Cerebellar cortex (tissue), 1 donor: ENCODE measurements around the gene KLHDC4.
A peak's percentile ranks its signal among the peaks of the same experiment; 100 is the strongest.
"Not testable (repeated sequence)": the region's sequence is repeated elsewhere in the genome, so short reads cannot be mapped to it uniquely, and the experiment has no call there.

ENCODE experiments used
- DNase-seq: peaks from one replicate; pipeline ENCODE4 v3.0.0-alpha.2; 2015; ENCODE audit warnings: low spot score

KLHDC4 gene

DNA sequence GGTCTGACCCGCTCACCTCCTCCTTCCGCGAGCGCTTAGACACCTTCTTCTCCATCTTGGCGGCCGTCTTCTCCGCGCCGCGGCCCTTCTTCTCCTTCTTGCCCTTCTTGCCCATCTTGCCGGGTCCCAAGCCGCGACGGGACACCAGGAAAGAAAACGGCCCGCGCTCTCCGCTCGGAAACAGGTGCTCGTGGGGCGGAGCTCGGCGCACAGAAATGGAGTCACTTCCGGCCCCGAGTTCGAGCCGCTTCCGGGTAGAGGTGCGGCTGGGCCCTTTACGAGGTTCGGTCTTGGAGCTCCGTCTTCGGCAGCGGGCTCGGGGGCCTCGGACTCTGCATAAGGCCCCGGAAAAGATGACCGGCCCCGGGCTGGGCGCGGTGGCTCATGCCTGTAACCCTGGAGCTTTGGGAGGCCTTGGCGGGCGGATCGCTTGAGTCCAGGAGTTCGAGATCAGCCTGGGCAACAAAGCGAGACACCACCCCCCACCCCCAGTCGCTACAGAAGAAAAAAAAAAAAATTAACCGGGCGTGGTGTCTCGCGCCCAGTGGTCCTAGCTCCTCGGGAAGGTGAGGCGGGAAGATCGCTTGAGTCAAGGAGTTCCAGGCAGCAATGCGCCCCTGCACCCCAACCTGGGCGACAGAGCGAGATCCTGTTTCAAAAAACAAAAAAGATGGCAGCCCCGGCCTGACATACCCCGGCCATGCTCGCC lies at the start of gene KLHDC4:
TSS of gene KLHDC4 (minus strand) at position 211 of the 709 bp plus-strand sequence. CDS start at position 115, 96 bp downstream.
- peak; percentile 86 for DNase-seq

GRCh38 chr16:87815567-87815966 lies 49.8 kb upstream of the KLHDC4 start:
- DNase-seq = no peak

GRCh38 chr16:87812200-87812656 lies 46.4 kb upstream of the KLHDC4 start:
- DNase-seq = no peak

DNA sequence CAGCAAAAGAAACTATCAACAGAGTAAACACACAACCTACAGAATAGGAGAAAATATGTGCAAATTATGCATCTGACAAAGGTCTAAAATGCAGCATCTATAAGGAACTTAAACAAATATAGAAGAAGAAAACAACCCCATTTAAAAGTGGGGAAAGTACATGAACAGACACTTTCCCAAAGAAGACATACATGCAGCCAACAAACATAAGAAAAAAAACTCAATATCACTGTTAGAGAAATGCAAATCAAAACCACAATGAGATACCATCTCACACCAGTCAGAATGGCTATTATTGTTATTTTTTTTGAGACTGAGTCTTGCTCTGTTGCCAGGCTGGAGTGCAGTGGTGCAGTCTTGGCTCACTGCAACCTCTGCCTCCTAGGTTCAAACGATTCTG lies 45.7 kb upstream of the KLHDC4 start:
- DNase-seq = not testable (repeated sequence)

GRCh38 chr16:87809150-87809902 lies 43.5 kb upstream of the KLHDC4 start:
- no peak for DNase-seq

- no peak for DNase-seq
These were observed 42.3 kb upstream of the KLHDC4 start for GRCh38 chr16:87808108-87808507.

GRCh38 chr16:87806641-87807546 lies 41.1 kb upstream of the KLHDC4 start:
- DNase-seq = peak; percentile 55

DNA sequence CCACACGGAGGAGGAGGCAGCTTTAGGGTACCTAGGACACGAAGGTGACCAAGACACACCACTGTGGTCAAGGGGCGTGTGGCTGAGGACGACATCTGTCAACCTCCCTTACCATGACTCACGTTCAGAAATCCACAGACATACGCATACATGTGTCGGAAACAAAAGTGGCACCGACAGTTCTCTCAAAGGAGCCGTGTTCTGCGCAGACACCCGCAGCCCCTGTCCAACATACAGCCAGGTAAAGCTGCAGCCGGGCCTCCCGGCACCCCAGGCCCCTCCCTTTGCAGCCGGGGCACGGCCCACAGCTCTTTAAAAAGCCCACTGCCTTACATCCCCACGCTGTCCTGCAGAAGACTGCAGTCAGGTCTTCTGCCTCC lies 40.5 kb upstream of the KLHDC4 start:
- no peak for DNase-seq

DNA sequence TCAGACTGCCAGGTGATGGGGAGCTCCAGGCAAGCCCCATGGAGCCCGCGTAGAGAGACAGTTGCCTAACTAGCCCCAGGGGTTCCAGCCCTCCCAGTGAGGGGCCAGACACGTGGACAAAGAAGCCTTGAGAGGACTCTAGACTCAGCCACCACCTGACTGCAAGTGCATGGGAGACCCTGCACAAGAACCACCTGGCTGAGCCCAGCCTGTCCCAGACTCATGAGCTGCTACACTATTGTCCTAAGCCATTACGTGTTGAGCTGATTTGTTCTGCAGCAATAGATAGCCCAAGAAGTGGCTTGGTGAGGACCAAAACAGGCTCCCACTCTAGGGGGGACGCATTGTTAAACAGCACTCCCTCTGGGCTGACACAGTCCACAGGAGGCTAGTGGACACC lies 37.6 kb upstream of the KLHDC4 start:
- no peak for DNase-seq

DNA sequence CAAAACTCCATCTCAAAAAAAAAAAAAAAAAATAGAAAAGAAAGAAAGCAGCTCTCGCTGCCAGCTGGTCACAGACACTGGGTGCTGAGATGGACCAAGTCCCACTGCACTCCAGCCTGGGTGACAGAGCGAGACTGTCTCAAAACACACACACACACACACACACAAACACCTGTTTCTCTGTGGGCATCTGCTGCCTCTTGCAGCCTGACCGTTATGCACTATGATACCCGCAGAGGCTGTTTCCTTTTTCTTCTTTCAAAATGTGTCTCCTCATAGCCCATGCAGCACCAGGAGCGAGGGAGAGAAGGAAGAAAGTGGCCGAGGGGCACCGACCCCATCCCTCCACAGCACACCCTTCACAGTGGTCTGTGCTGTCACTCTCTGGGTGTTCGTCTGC lies 36.9 kb upstream of the KLHDC4 start:
- no peak for DNase-seq

GRCh38 chr16:87801679-87802259 lies 36.0 kb upstream of the KLHDC4 start:
- no peak for DNase-seq

DNA sequence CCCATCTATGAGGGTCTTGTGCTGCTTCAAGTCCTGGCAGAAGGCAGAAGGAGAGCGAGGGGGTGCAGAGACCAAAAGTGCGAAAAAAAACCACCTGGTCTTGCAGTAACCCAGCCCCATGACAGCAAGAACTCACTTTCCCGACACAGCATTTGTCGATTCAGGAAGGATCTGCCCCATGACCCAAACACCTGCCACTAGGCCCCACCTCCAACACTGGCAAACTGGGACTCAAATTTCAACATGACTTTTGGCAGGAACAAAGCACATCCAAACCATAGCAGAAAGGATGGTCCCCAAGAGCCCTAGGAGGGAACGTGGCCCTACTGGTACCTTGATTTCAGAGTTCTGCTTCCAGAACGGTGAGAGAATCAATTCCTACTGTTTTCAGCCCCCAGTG lies 34.7 kb upstream of the KLHDC4 start:
- no peak for DNase-seq

GRCh38 chr16:87795336-87795735 lies 29.6 kb upstream of the KLHDC4 start:
- DNase-seq = no peak

DNA sequence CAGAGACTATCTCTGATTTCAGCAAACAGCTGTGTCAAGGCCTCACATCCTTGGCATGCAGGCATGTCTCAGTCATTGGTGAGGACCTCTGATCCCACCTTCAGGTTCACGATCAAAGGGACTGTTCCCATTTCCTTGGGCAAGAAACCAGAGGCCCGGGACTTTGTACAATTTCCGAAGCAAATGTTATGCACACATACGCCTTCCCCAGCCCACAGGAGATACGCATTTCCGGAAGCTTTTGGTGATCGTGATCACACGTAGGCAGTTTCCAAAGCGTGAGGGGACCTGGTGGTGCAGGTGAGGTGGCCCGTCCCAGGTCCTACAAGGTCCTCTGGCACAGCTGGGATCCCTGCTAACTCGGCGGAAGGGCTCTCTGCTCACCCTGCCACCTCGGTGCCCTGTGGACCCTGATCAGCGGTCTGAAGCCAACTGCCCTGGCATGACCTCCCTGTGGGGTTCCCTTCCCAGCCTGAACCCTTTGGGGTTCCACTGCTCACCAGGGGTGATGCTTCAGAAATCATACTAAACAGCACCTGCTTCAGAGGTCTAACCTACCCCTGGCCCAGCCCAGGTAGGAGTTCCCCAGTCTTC lies 28.8 kb upstream of the KLHDC4 start:
- no peak for DNase-seq

DNA sequence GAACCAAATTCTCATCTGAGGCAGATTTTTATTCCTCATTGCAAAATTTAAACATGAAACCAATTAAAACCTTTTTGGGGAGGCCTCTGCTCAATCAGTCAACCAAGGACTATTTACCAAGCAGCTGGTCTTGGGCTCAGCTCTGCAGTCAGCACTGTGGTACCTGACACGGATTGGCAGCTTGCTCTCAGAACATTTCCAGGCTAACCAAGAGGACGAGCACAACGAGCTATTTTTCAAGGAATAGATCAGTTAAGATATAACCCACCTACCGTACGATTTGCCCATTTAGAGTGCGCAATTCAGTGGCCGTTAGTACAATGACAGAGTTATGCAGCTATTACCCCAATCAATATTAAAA lies 26.4 kb upstream of the KLHDC4 start:
- DNase-seq = peak; percentile 72

- peak; percentile 31 for DNase-seq
These were observed 25.8 kb upstream of the KLHDC4 start for GRCh38 chr16:87791295-87792204.

- peak; percentile 59 for DNase-seq
These were observed 24.7 kb upstream of the KLHDC4 start for GRCh38 chr16:87790292-87791100.

DNA sequence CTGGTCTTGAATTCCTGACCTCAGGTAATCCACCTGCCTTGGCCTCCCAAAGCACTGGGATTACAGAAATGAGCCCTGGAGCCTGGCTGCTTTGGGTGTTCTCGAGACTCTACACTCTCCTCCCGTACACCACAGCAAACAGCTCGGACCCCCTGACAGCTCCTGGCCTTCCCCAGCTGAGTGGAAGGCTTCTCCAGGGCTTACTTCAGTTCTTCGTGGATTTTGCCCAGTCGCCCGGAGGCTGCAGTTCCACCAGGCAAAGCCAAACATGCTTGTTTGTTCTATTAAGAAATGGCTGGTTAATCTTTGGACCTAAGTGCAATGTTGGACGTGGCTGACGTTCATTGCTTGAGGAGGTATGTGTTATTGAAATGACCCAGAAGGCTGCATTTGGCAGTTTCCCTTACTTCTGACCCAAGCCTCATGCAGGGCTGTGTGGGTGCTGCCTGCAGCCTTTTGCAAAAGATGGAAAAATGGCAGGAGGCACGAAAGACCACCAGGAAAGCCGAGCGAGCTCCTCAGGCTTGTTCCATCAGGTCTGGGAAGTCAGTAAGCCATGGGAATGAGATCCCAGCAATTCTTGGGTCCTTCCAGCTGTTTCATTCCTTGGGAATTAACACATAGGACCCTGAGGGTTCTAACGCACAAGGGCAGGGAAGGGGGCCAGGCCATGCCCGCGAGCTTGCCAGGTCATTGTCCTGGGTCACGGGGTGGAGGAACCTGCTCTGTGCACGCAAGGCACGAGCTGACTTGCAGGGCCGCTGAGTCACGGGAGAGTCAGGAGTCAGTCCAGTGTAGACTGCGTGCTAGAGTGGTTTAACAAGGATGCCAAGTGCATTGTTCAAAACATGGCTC lies 23.9 kb upstream of the KLHDC4 start:
- no peak for DNase-seq
